Measurements from ENCODE around the gene PET100. TPM values are rescaled to one million over a fixed set of nuclear protein-coding genes. Genes with fewer than 3 reads are reported as not detected.
A peak's percentile ranks its signal among the peaks of the same experiment; 100 is the strongest.

PET100 gene
- total RNA-seq, 1 donor: 4.6 TPM

DNA sequence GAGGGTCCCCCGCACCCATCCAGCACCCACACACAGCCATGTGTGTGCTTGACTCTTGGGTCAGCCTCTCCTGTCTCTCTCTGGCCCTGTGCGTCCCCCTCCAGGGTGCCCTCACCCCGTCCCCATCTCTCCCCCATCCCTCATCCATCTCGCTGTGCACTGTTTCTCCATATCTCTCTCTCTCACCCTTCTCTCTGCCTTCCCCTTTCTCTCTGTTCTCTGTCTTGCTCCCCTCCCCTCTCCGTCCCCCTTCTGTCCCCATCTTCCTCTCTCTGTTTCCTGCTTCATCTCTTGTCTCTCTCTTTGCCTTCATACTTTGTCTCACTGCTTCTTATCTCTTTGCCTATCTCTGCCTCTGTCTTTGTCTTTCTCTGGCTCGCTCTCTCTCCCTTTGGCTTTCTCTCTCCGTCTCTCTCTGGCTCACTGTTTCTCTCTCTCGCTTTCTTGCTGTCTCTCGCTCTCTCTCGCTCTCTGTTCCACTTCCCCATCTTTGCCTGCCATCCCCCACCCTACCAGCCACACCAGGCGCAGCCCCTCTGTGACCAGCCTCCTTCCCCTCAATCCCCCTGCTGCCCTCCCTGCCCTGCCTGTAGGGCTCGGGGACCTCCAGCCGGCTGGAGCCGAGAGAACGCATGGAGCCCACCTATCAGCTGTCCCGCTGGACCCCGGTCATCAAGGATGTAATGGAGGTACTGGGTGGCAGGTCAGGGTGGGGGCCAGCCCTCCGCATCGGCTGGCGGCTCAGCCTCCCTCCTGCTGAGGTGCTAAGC lies 16.2 kb downstream of the PET100 start:
- DNase-seq (ENCODE audit: low read depth in 2 of 3, low spot score in 2 of 3): no peak

DNA sequence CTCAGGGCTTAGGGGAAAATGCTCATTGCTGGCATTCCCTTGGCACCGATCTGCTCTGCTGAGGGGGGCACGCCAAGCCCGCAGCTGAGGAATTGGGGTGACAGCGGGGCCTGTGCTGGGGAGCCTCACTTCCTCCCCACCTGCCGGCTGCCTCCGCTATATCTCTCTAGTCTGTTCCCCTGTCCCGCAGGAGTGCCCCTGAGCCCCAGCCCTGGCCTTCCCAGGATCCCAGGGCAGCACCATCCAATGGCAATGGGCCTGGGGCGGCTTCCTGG lies 16.8 kb downstream of the PET100 start:
- no peak for DNase-seq (ENCODE audit: low read depth in 2 of 3, low spot score in 2 of 3)

DNA sequence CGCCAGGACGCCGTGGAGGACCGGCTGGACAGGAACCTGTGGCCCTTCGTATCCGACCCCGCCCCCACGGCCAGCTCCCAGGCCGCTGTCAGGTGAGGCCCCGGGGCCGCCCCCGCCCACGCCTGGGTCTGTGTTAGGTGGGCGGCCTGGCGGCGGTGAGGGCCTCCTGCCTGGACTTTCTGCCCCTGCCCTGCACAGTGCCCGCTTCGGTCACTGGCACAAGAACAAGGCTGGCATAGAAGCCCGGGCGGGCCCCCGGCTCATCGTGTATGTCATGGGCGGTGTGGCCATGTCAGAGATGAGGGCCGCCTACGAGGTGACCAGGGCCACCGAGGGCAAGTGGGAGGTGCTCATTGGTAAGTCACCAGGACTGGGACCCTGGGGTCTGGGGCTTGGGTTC lies 17.6 kb downstream of the PET100 start:
- no peak for DNase-seq (ENCODE audit: low read depth in 2 of 3, low spot score in 2 of 3)

DNA sequence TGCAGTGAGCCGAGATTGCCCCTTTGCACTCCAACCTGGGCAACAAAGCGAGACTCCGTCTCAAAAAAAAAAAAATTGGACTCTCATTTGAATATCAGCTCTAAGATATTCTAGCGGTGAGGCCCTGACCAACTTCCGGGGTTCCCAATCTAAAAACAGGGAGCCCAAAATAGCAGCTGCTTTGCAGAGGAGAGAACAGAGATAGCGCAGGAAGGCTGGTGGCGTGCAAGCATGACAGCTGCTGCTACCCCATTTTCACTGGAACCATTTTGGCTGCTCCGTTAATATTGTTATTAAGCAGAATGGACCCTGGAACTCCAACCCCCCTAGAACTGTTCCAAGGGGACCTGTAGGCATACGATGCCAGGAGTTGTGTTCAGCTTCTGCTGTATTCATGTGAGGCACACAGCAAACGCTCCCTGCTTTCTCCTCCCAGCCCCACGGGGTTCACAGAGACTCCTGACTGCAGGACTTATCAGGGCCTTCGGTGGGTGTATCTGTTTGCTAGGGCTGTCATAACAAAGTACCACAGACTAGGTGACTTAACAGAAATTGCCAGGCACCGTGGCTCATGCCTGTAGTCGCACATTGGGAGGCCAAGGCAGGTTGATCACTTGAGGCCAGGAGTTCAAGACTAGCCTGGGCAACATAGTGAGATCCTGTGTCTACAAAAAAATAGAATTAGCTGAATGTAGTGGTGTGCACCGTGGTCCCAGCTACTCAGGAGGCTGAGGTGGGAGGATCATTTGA lies 18.8 kb downstream of the PET100 start:
- DNase-seq (ENCODE audit: low read depth in 2 of 3, low spot score in 2 of 3): no peak

- DNase-seq (ENCODE audit: low read depth in 2 of 3, low spot score in 2 of 3): no peak
Measured at GRCh38 chr19:7650148-7650547, 20.6 kb downstream of the PET100 start.

GRCh38 chr19:7652061-7652641 lies 22.6 kb downstream of the PET100 start:
- DNase-seq (ENCODE audit: low read depth in 2 of 3, low spot score in 2 of 3): peak; percentile 82 to 90 (median 85)

DNA sequence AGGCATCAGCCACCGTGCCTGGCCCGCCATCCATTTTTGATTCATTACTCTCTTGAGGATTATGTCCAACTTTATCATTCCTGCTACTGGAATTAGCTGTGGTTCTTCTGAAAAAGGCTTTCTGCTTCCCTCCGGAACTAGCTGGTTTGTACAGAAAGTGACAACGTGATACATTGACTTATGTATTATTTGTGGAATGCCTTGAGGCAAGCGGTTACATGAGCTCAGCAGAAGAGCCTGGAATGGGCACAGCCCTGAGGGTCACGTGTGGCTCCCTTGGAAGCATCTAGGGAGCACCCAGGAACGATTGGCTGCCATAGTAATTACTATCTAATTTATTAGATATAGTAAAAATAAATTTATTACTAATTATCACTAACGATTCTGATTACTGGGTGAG lies 24.8 kb downstream of the PET100 start:
- DNase-seq (ENCODE audit: low read depth in 2 of 3, low spot score in 2 of 3): no peak

- no peak for DNase-seq (ENCODE audit: low read depth in 2 of 3, low spot score in 2 of 3)
Measured at GRCh38 chr19:7655581-7655980, 26.0 kb downstream of the PET100 start.

DNA sequence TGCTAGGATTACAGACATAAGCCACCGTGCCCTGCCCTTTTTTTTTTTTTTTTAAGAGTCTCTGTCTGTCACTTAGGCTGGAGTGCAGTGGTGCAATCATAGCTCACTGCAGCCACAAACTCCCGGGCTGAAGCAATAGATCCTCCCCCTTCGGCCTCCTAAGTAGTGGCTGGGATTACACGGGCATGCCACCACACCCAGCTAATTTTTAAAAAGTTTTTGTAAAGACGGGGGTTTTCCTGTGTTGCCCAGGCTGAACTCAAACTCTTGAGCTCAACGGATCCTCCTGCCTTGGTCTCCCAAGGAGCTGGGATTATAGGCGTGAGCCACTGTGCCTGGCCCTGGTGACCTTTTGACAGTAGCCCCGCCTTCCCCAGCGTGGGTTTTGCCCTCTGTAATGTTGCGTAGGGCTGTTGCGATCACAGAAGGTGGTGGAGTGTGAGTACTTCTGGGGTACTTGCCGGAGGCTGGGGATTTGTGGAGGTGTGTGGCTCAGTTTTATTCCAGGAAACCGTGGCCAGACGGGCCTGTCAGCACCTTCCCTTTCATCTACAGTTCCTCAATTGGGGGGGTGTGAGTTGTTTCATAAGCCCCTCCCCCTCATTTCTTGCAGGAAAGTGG lies 27.6 kb downstream of the PET100 start:
- DNase-seq (ENCODE audit: low read depth in 2 of 3, low spot score in 2 of 3): peak in 2 of 3 donors; percentile 54 to 64

- peak in 2 of 3 donors; percentile 57 to 82 for DNase-seq (ENCODE audit: low read depth in 2 of 3, low spot score in 2 of 3)
Measured at GRCh38 chr19:7658219-7658686, 28.7 kb downstream of the PET100 start.

GRCh38 chr19:7661744-7662538 lies 32.3 kb downstream of the PET100 start:
- no peak for DNase-seq (ENCODE audit: low read depth in 2 of 3, low spot score in 2 of 3)

- DNase-seq (ENCODE audit: low read depth in 2 of 3, low spot score in 2 of 3): no peak
Measured at GRCh38 chr19:7662657-7663056, 33.1 kb downstream of the PET100 start.

DNA sequence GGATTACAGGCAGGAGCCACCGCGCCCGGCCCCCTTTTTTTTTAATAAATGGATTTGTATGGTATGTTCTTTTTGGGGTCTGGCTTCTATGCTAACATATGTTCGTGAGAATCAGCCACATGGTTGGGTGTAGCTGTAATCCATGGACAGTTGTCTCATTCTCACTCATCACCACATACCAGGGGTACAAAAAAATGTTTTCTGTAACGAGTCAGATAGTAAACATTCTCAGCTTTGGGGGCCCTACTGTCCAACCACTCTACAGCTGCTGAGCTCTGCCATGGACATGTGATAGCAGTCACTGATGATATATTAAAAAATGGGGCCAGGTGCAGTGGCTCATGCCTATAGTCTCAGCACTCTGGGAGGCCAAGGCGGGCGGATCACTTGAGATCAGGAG lies 34.1 kb downstream of the PET100 start:
- DNase-seq (ENCODE audit: low read depth in 2 of 3, low spot score in 2 of 3): no peak

DNA sequence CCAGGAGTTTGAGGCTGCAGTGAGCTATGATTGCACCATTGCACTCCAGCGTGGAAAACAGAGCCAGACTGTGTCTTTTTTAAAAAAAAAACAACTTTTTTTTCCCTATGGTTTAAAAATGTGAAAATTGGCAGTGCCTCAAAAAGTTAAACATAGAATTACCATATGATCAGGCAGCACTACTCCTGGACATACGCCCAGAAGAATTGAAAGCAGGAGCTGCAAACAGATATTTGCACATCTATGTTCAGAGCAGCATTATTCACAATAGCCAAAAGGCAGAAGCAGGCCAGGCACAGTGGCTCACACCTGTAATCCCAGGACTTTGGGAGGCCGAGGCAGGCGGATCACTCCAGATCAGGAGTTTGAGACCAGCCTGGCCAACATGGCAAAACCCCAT lies 35.5 kb downstream of the PET100 start:
- no peak for DNase-seq (ENCODE audit: low read depth in 2 of 3, low spot score in 2 of 3)

GRCh38 chr19:7668842-7669241 lies 39.2 kb downstream of the PET100 start, which contains the start of gene RETN:
RETN (plus strand) TSS chr19:7669049; CDS start chr19:7669327, 278 bp downstream.
- no peak for DNase-seq (ENCODE audit: low read depth in 2 of 3, low spot score in 2 of 3)

DNA sequence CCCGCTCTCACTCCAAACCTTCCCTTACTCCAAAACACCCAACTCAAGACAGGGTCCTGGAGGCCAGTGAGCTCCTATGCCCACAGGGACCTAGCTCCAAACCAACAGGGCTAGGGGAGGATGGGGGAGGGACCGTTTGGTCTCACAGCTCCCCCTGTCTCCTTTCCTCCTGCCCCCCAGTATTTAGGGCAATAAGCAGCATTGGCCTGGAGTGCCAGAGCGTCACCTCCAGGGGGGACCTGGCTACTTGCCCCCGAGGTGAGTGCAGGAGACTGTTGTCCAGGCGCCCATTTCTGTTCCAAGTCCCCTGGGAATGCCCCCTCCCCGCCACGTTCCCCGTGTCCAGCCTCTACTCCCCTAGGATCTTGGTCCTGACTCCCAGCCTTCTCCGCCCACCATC lies 40.0 kb downstream of the PET100 start:
- DNase-seq (ENCODE audit: low read depth in 2 of 3, low spot score in 2 of 3): no peak

DNA sequence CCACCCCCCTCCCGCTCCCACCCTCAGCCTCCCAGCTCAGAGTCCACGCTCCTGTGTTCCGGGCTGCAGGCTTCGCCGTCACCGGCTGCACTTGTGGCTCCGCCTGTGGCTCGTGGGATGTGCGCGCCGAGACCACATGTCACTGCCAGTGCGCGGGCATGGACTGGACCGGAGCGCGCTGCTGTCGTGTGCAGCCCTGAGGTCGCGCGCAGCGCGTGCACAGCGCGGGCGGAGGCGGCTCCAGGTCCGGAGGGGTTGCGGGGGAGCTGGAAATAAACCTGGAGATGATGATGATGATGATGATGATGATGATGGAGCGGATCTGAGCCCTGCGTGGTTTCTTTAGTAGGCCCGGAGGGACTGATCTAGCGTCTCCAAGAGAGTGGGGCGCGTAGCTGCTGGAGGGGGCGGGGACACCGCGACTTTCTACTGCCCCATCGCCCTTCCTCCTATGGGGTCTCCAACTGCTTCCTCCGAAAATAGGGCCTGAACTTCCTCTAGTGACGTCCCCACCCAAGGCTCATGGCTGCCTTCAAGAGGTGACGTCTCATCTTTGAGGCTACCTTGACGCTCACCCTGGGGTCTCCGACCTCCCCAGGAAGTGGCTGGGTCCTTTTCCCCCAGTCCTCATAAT lies 40.7 kb downstream of the PET100 start:
- peak in 2 of 3 donors; percentile 50 to 64 for DNase-seq (ENCODE audit: low read depth in 2 of 3, low spot score in 2 of 3)

DNA sequence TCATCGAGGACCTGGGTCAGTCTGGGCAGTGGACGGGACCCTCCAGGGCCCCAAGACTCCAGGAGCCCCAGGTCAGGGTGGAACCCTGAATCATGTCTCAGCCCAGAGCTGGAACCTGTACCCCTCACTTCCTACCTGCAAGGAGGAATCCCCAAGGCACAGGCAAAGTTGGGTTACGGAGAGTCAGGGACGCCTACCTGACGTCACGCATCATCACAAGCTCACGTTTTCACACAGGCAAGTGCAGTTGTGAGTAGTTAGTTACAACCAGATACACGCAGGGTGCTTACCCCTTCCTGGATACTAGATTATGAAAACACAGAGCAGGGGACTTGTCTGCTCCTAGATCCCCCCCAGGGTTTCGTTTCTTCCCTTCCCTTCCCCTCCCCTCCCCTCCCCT lies 41.2 kb downstream of the PET100 start:
- DNase-seq (ENCODE audit: low read depth in 2 of 3, low spot score in 2 of 3): no peak

DNA sequence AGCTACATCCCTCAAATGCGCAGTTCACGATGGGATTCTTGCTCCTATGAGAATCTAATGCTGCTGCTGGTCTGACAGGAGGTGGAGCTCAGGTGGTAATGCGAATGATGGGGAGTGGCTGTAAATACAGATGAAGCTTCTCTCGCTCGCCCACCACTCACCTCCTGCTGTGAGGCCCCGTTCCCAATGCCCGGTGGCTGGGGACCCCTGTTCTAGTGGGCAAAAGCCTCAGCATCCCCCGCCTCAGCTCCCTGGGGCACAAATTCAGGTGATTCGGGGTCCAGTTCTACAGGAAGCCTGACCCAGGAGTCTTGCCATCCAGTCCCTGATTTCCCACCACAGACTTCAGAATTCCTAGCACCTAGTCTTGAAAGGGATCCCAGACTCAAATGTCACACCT lies 42.9 kb downstream of the PET100 start:
- no peak for DNase-seq (ENCODE audit: low read depth in 2 of 3, low spot score in 2 of 3)
